HEK293 (cell line): Measurements from ENCODE around the gene DOP1B.

Source experiments
- CTCF ChIP-seq: fragments of 450-650 bp; formaldehyde crosslinking; IDR thresholded peaks from 2 replicates; pipeline ENCODE4 v1.5.1; 2016; ENCODE audit warnings: missing biosample characterization, missing genetic modification characterization
- REST ChIP-seq: fragments of 450-650 bp; formaldehyde crosslinking; IDR thresholded peaks from 2 replicates; pipeline ENCODE4 v1.5.1; 2016; ENCODE audit warnings: missing biosample characterization, missing genetic modification characterization
- ZNF121 ChIP-seq: fragments of 450-650 bp; formaldehyde crosslinking; IDR thresholded peaks from 2 replicates; pipeline ENCODE4 v1.5.1; 2016; ENCODE audit warnings: missing biosample characterization, missing genetic modification characterization
- ZNF23 ChIP-seq: fragments of 450-650 bp; formaldehyde crosslinking; IDR thresholded peaks from 2 replicates; pipeline ENCODE4 v1.5.1; 2016; ENCODE audit warnings: missing biosample characterization, missing genetic modification characterization, borderline replicate concordance
- ZNF548 ChIP-seq: fragments of 450-650 bp; formaldehyde crosslinking; IDR thresholded peaks from 2 replicates; pipeline ENCODE4 v1.5.1; 2016; ENCODE audit warnings: missing biosample characterization, missing genetic modification characterization
- ZNF670 ChIP-seq: fragments of 450-650 bp; formaldehyde crosslinking; IDR thresholded peaks from 2 replicates; pipeline ENCODE4 v1.5.1; 2016; ENCODE audit warnings: missing biosample characterization, missing genetic modification characterization, low read depth

GRCh38 chr21:36203603-36203889 lies 46.9 kb downstream of the DOP1B start:
- no peak for TF ChIP-seq ZNF670
- no peak for TF ChIP-seq CTCF
- TF ChIP-seq ZNF121 (tag by site-specific recombination): no peak
- no peak for TF ChIP-seq ZNF548 (tag by site-specific recombination)
- no peak for TF ChIP-seq ZNF23 (tag by site-specific recombination)
- no peak for TF ChIP-seq REST
